Measurements from ENCODE around the gene FLT4.

- no peak for TF ChIP-seq POLR2A (IDR thresholded peaks at IDR 0.05)
- TF ChIP-seq, protein P1, sequence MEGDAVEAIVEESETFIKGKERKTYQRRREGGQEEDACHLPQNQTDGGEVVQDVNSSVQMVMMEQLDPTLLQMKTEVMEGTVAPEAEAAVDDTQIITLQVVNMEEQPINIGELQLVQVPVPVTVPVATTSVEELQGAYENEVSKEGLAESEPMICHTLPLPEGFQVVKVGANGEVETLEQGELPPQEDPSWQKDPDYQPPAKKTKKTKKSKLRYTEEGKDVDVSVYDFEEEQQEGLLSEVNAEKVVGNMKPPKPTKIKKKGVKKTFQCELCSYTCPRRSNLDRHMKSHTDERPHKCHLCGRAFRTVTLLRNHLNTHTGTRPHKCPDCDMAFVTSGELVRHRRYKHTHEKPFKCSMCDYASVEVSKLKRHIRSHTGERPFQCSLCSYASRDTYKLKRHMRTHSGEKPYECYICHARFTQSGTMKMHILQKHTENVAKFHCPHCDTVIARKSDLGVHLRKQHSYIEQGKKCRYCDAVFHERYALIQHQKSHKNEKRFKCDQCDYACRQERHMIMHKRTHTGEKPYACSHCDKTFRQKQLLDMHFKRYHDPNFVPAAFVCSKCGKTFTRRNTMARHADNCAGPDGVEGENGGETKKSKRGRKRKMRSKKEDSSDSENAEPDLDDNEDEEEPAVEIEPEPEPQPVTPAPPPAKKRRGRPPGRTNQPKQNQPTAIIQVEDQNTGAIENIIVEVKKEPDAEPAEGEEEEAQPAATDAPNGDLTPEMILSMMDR (IDR thresholded peaks at IDR 0.05), result no peak
Measured at GRCh38 chr5:180593446-180594206, 55.8 kb downstream of the FLT4 start.

Data from body of pancreas (tissue), 4 donors.